Pancreas (tissue), 10 donors: ENCODE data around the gene VAV2. TPM values are rescaled to one million over a fixed set of nuclear protein-coding genes. Genes with fewer than 3 reads are reported as not detected.

Experiments
- ATAC-seq, 4 donors: fragments of 200-7000 bp; cut with Tn5 transposase; one replicate each; pipeline versions ENCODE4 v1.8.0 to v1.9.1; 2020; ENCODE audit warnings: mild to moderate bottlenecking in 4 of 4, moderate library complexity in 4 of 4
- DNase-seq, 6 donors: peaks; one replicate each; pipeline ENCODE4 v3.0.0-alpha.2; 2020
- FAIRE-seq: peaks from 2 replicates; lab custom pipeline; 2012; peaks lifted over from hg19 to GRCh38; lab: Jason Lieb, UNC
- H3K27ac ChIP-seq, 4 donors: fragments of 200-600 bp; sonication (generic); 1 replicate in 3 of 4; 2 replicates in 1 of 4; pipeline versions ENCODE4 v1.5.0 to v1.8.0; 2020
- H3K27me3 ChIP-seq, 4 donors: fragments of 200-600 bp; one replicate each; pipeline ENCODE4 v1.8.0; 2021
- H3K36me3 ChIP-seq, 3 donors: fragments of 200-600 bp; sonication (generic) in 1 of 3; one replicate each; pipeline versions ENCODE4 v1.5.0 to v1.8.0; 2020 to 2021
- H3K4me1 ChIP-seq, 3 donors: fragments of 200-600 bp; one replicate each; pipeline ENCODE4 v1.8.0; 2021
- H3K4me3 ChIP-seq, 4 donors: fragments of 200-600 bp; sonication (generic) in 2 of 4; one replicate each; pipeline versions ENCODE4 v1.5.0 to v1.8.0; 2020 to 2021
- H3K9me3 ChIP-seq, 4 donors: fragments of 200-600 bp; one replicate each; pipeline ENCODE4 v1.8.0; 2021
- CTCF ChIP-seq, 4 donors: fragments of 200-600 bp; sonication (generic) in 3 of 4; IDR thresholded peaks; one replicate each; pipeline versions ENCODE4 v1.5.0 to v1.8.0; 2021; ENCODE audit warnings: antibody characterized with exemption in 4 of 4
- WGBS, 2 donors: extraction: QIAGEN DNeasy Blood & Tissue Kit; methylation state at CpG; one replicate each; pipeline ENCODE4 v1.1.7; 2013; 5-methylcytosine and 5-hydroxymethylcytosine counted together
- intact Hi-C, 3 donors: fragments of 100-400 bp; cut with DNase I; formaldehyde crosslinking; loops; one replicate each; pipeline versions ENCODE4 v1.11.1 to v1.14.2; 2022
- polyA plus RNA-seq, 2 donors: library from polyadenylated mRNA; stranded (reverse); fragments of 200-250 nt; gene quantifications; one replicate each; pipeline ENCODE4 v1.2.3, GENCODE V29; 2013
- total RNA-seq, 6 donors: library from RNA; stranded (reverse); fragmentation: NEBNext Ultra II Directional in 4 of 6; extraction: Animal tissue kit (Norgen Biotek cat#: 25700) in 4 of 6; gene quantifications; one replicate each; pipeline versions ENCODE4 v1.2.1 to v1.2.4, GENCODE V29; 2021 to 2023
- donor health status: healthy with polysubstance abuse.
- donor health status: DM: no; HTN: no; CAD: no; lungs with moderate emphysema.
- donor health status: DM: no; HTN: no; CAD: no.
- donor health status: control.
- donor health status: control.
- donor health status: Bipolar disorder and iron deficiency.
- donor health status: DM: yes; HTN: yes; CAD: no.
- donor health status: DM: no; HTN: no; CAD: no.
- donor health status: DM: no; HTN: no; CAD: no.
- donor health status: DM: yes; HTN: yes; CAD: no.

Gene VAV2
- total and polyA plus RNA-seq, 8 donors: 20.5 to 41.0 (median 33.6) TPM

- no peak overlapping the region for H3K27ac ChIP-seq
- no peaks in the 10 kb centered on the region for H3K27me3 ChIP-seq
- intact Hi-C loops: loop anchor here in 1 of 3 donors (10.0 kb wide), 1 partner anchor 200 kb away; the partner anchor contains the start of gene VAV2
- no peak for ATAC-seq
- no peak for DNase-seq
- peaks cover 4 to 10% (median 5%) of the 10 kb centered on the region in 3 donors for H3K36me3 ChIP-seq
- H3K9me3 ChIP-seq: no peaks in the 10 kb centered on the region
- H3K4me3 ChIP-seq: no peak overlapping the region
- no peak for TF ChIP-seq CTCF (IDR thresholded peaks at IDR 0.05)
- no peak for FAIRE-seq
- 81 to 90% methylated on average over 7 to 8 of the region's 8 CpGs for WGBS, 2 donors
- no peaks in the 10 kb centered on the region for H3K4me1 ChIP-seq
Observed at GRCh38 chr9:133795049-133795448, 197.1 kb downstream of the VAV2 start.

GRCh38 chr9:133794016-133794760, 197.9 kb downstream of the VAV2 start:
- Histone ChIP-seq H3K36me3 (peaks cover 5 to 10% (median 6%) of the 10 kb centered on the region in 3 donors), H3K4me3 (no peak overlapping the region), H3K9me3 (no peaks in the 10 kb centered on the region), H3K4me1 (no peaks in the 10 kb centered on the region), H3K27me3 (no peaks in the 10 kb centered on the region), H3K27ac (no peak overlapping the region)
- ATAC-seq (no peak), FAIRE-seq (no peak), DNase-seq (no peak)
- 91 to 92% methylated on average over 26 to 27 of the region's 27 CpGs for WGBS, 2 donors
- no peak for TF ChIP-seq CTCF (IDR thresholded peaks at IDR 0.05)
- intact Hi-C loops: loop anchor here in 2 of 3 donors (5.0 to 10.0 kb wide), 2 partner anchors 201 to 203 kb away; partner anchors contain the start of gene VAV2 (in 1 of the 2)

DNA sequence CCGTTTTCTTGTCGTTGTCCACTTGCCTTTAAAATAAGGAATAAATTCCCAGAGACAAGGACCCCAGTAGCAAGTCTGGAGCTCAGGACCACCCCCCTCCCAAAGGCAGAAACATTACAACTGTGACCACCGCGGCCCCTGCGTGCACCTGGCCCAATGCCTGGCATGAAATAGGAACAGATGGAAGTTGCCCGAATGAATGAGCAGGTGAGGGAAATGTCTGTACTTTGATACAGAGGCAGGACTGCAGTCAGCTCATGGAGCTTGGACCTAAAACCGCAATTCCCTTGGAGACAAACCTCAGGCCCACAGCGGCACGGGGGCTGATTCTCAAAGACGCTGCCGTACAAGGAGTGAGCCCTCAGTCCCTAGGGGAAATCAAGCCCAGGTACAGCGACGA, 198.7 kb downstream of the VAV2 start:
- Histone ChIP-seq H3K9me3 (no peaks in the 10 kb centered on the region), H3K27ac (no peak overlapping the region), H3K4me1 (no peaks in the 10 kb centered on the region), H3K36me3 (peaks cover 0 to 11% (median 6%) of the 10 kb centered on the region in 3 donors), H3K27me3 (no peaks in the 10 kb centered on the region), H3K4me3 (no peak overlapping the region)
- no peak for FAIRE-seq
- DNase-seq: no peak
- intact Hi-C loops: loop anchor here in 2 of 3 donors (5.0 to 10.0 kb wide), 2 partner anchors 201 to 204 kb away; partner anchors contain the start of gene VAV2 (in 1 of the 2)
- TF ChIP-seq CTCF (IDR thresholded peaks at IDR 0.05): no peak
- 65 to 68% methylated on average over 13 of the region's 13 CpGs for WGBS, 2 donors
- ATAC-seq: peak in 2 of 4 donors; percentile 10 to 49

DNA sequence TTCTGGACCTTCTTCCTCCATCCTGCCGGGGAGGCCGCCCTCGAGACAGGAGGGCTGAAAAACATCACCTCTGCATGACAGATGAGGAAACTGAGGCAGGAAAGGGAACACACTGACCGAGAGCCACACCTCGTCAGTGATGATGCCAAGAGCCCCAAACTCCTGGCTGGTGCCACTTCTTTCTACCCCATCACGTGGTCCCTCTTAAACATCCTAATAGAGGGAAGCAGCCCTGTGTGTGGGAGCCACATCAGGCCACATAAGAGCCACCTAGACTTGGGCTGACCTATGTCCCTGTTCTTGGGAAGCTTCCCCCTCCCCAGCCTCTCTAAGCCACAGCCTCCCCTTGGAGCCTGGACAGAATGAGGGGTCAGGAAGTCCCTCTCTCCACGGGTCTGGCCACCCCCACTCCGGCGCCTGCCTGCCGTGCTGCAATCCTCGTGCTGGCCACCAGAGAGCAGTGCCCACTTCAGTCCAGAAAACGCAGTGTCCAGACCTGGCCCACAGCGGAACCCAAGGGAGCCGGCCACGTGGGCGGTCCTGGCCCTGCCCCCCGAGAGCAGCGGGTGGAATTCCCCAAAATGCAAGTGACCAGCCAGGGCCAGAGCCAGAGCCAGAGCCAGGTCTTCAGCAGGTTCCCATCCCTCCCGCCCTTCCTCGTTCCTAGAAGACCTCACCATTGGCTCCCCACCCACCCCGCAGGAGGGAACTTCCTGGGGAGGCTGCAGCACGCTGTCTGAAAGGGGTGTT, 199.2 kb downstream of the VAV2 start:
- Histone ChIP-seq H3K9me3 (no peaks in the 10 kb centered on the region), H3K36me3 (peaks cover 0 to 16% (median 6%) of the 10 kb centered on the region in 3 donors), H3K27ac (no peak overlapping the region), H3K4me1 (no peaks in the 10 kb centered on the region), H3K4me3 (no peak overlapping the region), H3K27me3 (no peaks in the 10 kb centered on the region)
- peak; percentile 65 to 88 (median 84) for ATAC-seq
- WGBS, 2 donors: 39 to 48% methylated on average over 22 of the region's 22 CpGs
- peak; percentile 64 to 88 (median 76) for TF ChIP-seq CTCF (IDR thresholded peaks at IDR 0.05)
- DNase-seq: peak in 5 of 6 donors; percentile 64 to 84 (median 70)
- intact Hi-C loops: loop anchor here in 2 of 3 donors (5.0 to 10.0 kb wide), 2 partner anchors 202 to 204 kb away; partner anchors contain the start of gene VAV2 (in 1 of the 2)
- FAIRE-seq: no peak
